ENCODE measurements around the gene OR2T27. TPM values are rescaled to one million over a fixed set of nuclear protein-coding genes. Genes with fewer than 3 reads are reported as not detected.

OR2T27 gene
- total and polyA plus RNA-seq, 2 of the 4 experiments (the other 2 are of a cell fraction): not detected

DNA sequence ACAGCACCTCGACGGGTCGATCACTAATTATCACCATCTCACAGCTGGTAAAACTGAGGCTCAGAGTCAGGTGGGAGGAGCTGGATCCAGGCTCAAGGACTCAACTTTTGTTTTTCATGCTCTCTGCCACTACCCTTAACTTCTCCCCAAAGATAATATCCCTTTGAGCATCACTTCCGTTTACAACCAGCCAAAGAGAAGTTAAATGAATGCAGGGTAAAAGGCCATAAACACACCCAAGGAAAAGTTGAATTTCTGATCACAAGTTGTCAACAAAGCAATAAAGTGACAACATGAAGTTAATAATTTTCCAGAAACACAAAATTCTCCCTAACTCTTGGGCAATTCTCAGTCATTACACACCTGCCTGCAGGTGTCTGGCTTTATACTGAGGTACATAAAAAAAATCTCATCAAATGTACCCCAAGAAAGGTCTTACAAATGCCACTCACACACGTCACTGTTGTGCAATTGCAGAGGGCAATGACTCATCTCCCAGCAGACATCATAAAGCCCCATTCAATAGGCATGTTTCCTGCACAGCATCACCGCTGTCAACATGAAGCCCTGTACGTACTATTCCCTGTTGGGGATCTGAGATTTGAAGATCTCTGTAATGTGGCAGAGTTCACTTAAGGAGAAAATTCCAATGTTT lies 23.8 kb downstream of the OR2T27 start:
- WGBS, 2 experiments (ENCODE audit: extremely low coverage in 2 of 2, insufficient read length in 1 of 2): no CpG with 5 or more reads among the region's 7 CpGs
- Histone ChIP-seq H3K27ac (ENCODE audit: insufficient read depth, low read length) (no peak overlapping the region), H3K4me2 (ENCODE audit: low read depth, low read length) (no peak overlapping the region), H2AK5ac (ENCODE audit: low read depth, low read length) (no peak overlapping the region), H3K14ac (replicated peaks; ENCODE audit: low read depth, low read length) (no peak overlapping the region), H3K36me3 (ENCODE audit: control insufficient read depth, insufficient read depth, low read length) (no peaks in the 10 kb centered on the region), H4K5ac (ENCODE audit: low read depth, low read length) (no peak overlapping the region), H3K79me1 (ENCODE audit: low read depth in 1 of 2, low read length in 2 of 2) (no peaks in the 10 kb centered on the region), H4K8ac (ENCODE audit: low read depth in 2 of 2, low read length in 2 of 2) (no peak overlapping the region), H3K4me3 (ENCODE audit: insufficient read depth, low read depth, low read length) (no peak overlapping the region), H3K23ac (ENCODE audit: low read depth, low read length) (no peak overlapping the region), H3K9me3 (ENCODE audit: control insufficient read depth, insufficient read depth, low read length) (0 out of 2 replicates have a peak, but pooled peaks cover 2% of the 10 kb centered on the region), H2BK5ac (ENCODE audit: low read depth, low read length, poor library complexity, severe bottlenecking) (no peak overlapping the region), H2BK120ac (ENCODE audit: low read depth, low read length) (no peak overlapping the region), H3K9ac (ENCODE audit: low read depth, low read length) (no peak overlapping the region), H2BK20ac (ENCODE audit: low read depth, low read length) (no peak overlapping the region), H3K18ac (ENCODE audit: low read depth, low read length) (no peak overlapping the region), H2BK15ac (ENCODE audit: low read depth, low read length) (no peak overlapping the region), H2AFZ (replicated peaks; ENCODE audit: low read length, poor library complexity) (no peak overlapping the region), H3K27me3 (ENCODE audit: control insufficient read depth, insufficient read depth, low read length) (no peaks in the 10 kb centered on the region), H3K4me1 (ENCODE audit: control insufficient read depth, insufficient read depth, low read length) (no peaks in the 10 kb centered on the region), H3K9me1 (ENCODE audit: insufficient read depth, low read length) (no peaks in the 10 kb centered on the region), H4K20me1 (ENCODE audit: insufficient read depth, low read length) (no peaks in the 10 kb centered on the region), H4K91ac (ENCODE audit: insufficient read depth, low read depth, low read length) (no peak overlapping the region), H3K56ac (ENCODE audit: extremely low read depth, insufficient read depth, low read length) (no peak overlapping the region), H3K4ac (ENCODE audit: low read depth, low read length) (no peak overlapping the region), H2AK9ac (replicated peaks; ENCODE audit: low read depth, low read length, poor library complexity) (no peak overlapping the region)
- dilution Hi-C loops (cut with HindIII; ENCODE audit: low sequenced_read_pairs, unreplicated experiment): no loop called here
- in situ Hi-C loops (cut with MboI; ENCODE audit: low sequenced_read_pairs): no loop called here
- ChIA-PET POLR2A (ENCODE audit: unreplicated experiment) (no interaction called here), CTCF (no interaction called here)
- no peak for ATAC-seq (ENCODE audit: low read depth)
- BruUV-seq (replicated peaks): no TSS peak
- TF ChIP-seq MAFK (IDR thresholded peaks at IDR 0.05; ENCODE audit: low read depth, low read length) (no peak), NFE2L2 (IDR thresholded peaks at IDR 0.05; ENCODE audit: low read depth, low read length) (no peak), RAD21 (IDR thresholded peaks at IDR 0.05; ENCODE audit: low read length) (no peak), POLR2A (IDR thresholded peaks at IDR 0.05; ENCODE audit: low read depth, low read length) (no peak), CEBPB (IDR thresholded peaks at IDR 0.05; ENCODE audit: low read depth, low read length) (no peak)
- TF ChIP-seq, protein P1, sequence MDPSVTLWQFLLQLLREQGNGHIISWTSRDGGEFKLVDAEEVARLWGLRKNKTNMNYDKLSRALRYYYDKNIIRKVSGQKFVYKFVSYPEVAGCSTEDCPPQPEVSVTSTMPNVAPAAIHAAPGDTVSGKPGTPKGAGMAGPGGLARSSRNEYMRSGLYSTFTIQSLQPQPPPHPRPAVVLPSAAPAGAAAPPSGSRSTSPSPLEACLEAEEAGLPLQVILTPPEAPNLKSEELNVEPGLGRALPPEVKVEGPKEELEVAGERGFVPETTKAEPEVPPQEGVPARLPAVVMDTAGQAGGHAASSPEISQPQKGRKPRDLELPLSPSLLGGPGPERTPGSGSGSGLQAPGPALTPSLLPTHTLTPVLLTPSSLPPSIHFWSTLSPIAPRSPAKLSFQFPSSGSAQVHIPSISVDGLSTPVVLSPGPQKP (IDR thresholded peaks at IDR 0.05; ENCODE audit: borderline replicate concordance, low read depth, low read length): no peak
- intact Hi-C loops (cut with micrococcal nuclease): no loop called here
- DNase-seq: no peak

Measured in IMR-90 (cell line).